Hepatocyte (in vitro differentiated cells): ENCODE measurements around the gene CXCL5.

Source experiments
- CTCF ChIP-seq: fragments of 200-600 bp; sonication (generic); IDR thresholded peaks from 2 replicates; pipeline ENCODE4 v1.5.1; 2016; ENCODE audit warnings: antibody characterized with exemption, mild to moderate bottlenecking; ENCODE audit not compliant: poor library complexity
- EZH2 ChIP-seq: fragments of 200-600 bp; sonication (generic); IDR thresholded peaks from 2 replicates; pipeline ENCODE4 v1.6.1; 2016; ENCODE audit warnings: antibody characterized with exemption, mild to moderate bottlenecking, borderline replicate concordance
- EZH2phosphoT487 ChIP-seq: fragments of 200-600 bp; sonication (generic); IDR thresholded peaks from one replicate; pipeline ENCODE4 v1.6.1; 2018; ENCODE audit warnings: antibody characterized with exemption, mild to moderate bottlenecking, low read depth, moderate library complexity; ENCODE audit not compliant: unreplicated experiment, severe bottlenecking

GRCh38 chr4:74004668-74005067 is 6.2 kb upstream of the CXCL5 start:
- no peak for TF ChIP-seq CTCF
- no peak for TF ChIP-seq EZH2phosphoT487
- no peak for TF ChIP-seq EZH2
